Right lobe of liver (tissue), 4 donors: Measurements from ENCODE around the gene SPATS2.

ENCODE experiments used
- POLR2A ChIP-seq: fragments of 450-650 bp; IDR thresholded peaks from one replicate; pipeline ENCODE4 v1.6.1; 2017; ENCODE audit warnings: antibody characterized with exemption, mild to moderate bottlenecking
- TF ChIP-seq, protein P1 (sequence below), 4 donors: fragments of 200-600 bp in 3 of 4; fragments of 450-650 bp in 1 of 4; IDR thresholded peaks; one replicate each; pipeline versions ENCODE4 v1.5.1 to v1.8.0; 2016 to 2022; ENCODE audit warnings: antibody characterized with exemption in 4 of 4, mild to moderate bottlenecking in 2 of 4
- donor health status: DM: no; HTN: no; CAD: no.
- donor health status: DM: no; HTN: no; CAD: no.
- donor health status: DM: no; HTN: yes; CAD: no.

DNA sequence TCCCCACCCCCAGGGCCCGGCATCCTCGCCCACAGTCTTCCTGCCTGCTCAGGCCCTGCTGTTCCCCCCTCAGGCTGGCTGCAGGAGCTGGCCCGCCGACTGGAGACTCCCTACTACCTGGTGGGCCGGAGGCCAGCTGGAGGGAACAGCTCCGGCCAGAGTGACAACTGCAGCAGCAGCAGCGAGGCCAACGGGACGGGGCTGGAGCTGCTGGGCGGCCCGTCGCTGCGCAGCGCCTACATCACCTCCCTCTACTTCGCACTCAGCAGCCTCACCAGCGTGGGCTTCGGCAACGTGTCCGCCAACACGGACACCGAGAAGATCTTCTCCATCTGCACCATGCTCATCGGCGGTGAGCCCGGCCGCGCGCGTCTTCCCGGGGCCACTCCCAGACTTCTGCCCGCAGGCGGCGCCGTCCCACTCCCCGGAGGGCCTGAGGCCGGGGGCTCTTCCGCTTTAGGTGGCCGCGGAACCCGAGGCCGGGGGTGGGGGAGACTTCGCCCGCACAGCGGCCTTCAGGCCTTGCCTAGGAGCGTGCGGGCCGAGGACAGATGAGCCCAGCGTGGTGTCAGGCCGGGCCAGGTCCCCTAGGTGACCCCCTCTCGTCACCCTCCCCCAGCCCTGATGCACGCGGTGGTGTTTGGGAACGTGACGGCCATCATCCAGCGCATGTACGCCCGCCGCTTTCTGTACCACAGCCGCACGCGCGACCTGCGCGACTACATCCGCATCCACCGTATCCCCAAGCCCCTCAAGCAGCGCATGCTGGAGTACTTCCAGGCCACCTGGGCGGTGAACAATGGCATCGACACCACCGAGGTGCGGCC lies 181.8 kb downstream of the SPATS2 start:
- no peak for TF ChIP-seq POLR2A
- TF ChIP-seq, protein P1, sequence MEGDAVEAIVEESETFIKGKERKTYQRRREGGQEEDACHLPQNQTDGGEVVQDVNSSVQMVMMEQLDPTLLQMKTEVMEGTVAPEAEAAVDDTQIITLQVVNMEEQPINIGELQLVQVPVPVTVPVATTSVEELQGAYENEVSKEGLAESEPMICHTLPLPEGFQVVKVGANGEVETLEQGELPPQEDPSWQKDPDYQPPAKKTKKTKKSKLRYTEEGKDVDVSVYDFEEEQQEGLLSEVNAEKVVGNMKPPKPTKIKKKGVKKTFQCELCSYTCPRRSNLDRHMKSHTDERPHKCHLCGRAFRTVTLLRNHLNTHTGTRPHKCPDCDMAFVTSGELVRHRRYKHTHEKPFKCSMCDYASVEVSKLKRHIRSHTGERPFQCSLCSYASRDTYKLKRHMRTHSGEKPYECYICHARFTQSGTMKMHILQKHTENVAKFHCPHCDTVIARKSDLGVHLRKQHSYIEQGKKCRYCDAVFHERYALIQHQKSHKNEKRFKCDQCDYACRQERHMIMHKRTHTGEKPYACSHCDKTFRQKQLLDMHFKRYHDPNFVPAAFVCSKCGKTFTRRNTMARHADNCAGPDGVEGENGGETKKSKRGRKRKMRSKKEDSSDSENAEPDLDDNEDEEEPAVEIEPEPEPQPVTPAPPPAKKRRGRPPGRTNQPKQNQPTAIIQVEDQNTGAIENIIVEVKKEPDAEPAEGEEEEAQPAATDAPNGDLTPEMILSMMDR (IDR thresholded peaks at IDR 0.05): peak in 3 of 4 donors; percentile 9 to 36 (median 23)
